D341Med (cell line): ENCODE results near the gene SREK1.
A peak's percentile ranks its signal among the peaks of the same experiment; 100 is the strongest.

Experiments used
- DNase-seq: peaks from one replicate; pipeline ENCODE4 v3.0.0; 2012; ENCODE audit warnings: low spot score

Gene SREK1

GRCh38 chr5:66164044-66164790 lies 20.1 kb downstream of the SREK1 start:
- DNase-seq: no peak

GRCh38 chr5:66168226-66168625 lies 24.1 kb downstream of the SREK1 start:
- DNase-seq: no peak

GRCh38 chr5:66169534-66169933 lies 25.4 kb downstream of the SREK1 start:
- DNase-seq: no peak

GRCh38 chr5:66170195-66170919 lies 26.3 kb downstream of the SREK1 start:
- no peak for DNase-seq

GRCh38 chr5:66171349-66172344 lies 27.5 kb downstream of the SREK1 start:
- peak; percentile 35 for DNase-seq

- no peak for DNase-seq
Observed at GRCh38 chr5:66174338-66174737, 30.2 kb downstream of the SREK1 start.

- no peak for DNase-seq
Observed at GRCh38 chr5:66178799-66179198, 34.7 kb downstream of the SREK1 start.

- no peak for DNase-seq
Observed at GRCh38 chr5:66179297-66180051, 35.4 kb downstream of the SREK1 start.

GRCh38 chr5:66180282-66181155 lies 36.4 kb downstream of the SREK1 start:
- no peak for DNase-seq

GRCh38 chr5:66186108-66186507 lies 42.0 kb downstream of the SREK1 start:
- DNase-seq: no peak

- no peak for DNase-seq
Observed at GRCh38 chr5:66193419-66193818, 49.3 kb downstream of the SREK1 start.

- no peak for DNase-seq
Observed at GRCh38 chr5:66197764-66198405, 53.8 kb downstream of the SREK1 start.

GRCh38 chr5:66198837-66199236 lies 54.7 kb downstream of the SREK1 start:
- no peak for DNase-seq

GRCh38 chr5:66203531-66203930 lies 59.4 kb downstream of the SREK1 start:
- no peak for DNase-seq

GRCh38 chr5:66206465-66206864 lies 62.4 kb downstream of the SREK1 start:
- no peak for DNase-seq

GRCh38 chr5:66207800-66208561 lies 63.9 kb downstream of the SREK1 start:
- no peak for DNase-seq

GRCh38 chr5:66209350-66209749 lies 65.2 kb downstream of the SREK1 start:
- no peak for DNase-seq

GRCh38 chr5:66209794-66210193 lies 65.7 kb downstream of the SREK1 start:
- no peak for DNase-seq

GRCh38 chr5:66213533-66213932 lies 69.4 kb downstream of the SREK1 start:
- no peak for DNase-seq
